Measurements from ENCODE around the gene SLC29A1.

Gene SLC29A1

GRCh38 chr6:44251576-44252524 is 28.5 kb downstream of the SLC29A1 start:
- DNase-seq: no peak

DNA sequence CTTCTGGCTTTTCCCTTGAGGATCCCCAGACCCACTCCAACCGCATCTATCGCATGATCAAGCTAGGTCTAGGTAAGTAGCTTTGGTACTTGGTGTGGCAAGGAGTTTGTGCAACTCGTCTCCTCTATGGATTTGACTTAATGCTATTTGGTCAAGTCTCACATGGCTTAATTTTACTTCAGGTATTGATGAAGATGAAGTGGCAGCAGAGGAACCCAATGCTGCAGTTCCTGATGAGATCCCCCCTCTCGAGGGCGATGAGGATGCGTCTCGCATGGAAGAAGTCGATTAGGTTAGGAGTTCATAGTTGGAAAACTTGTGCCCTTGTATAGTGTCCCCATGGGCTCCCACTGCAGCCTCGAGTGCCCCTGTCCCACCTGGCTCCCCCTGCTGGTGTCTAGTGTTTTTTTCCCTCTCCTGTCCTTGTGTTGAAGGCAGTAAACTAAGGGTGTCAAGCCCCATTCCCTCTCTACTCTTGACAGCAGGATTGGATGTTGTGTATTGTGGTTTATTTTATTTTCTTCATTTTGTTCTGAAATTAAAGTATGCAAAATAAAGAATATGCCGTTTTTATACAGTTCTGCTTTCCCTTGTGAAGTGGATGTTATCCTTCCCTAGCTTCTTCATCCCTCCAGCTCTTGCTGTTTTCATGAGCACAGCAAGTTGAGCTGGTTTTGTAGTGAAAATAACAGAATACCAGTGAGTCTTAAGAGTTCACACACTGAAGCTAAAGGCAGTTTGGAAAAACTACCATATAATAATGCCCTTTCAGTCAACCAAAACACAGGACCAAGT is 30.1 kb downstream of the SLC29A1 start:
- peak in 2 of 58 donors; percentile 16 to 26 for DNase-seq

DNA sequence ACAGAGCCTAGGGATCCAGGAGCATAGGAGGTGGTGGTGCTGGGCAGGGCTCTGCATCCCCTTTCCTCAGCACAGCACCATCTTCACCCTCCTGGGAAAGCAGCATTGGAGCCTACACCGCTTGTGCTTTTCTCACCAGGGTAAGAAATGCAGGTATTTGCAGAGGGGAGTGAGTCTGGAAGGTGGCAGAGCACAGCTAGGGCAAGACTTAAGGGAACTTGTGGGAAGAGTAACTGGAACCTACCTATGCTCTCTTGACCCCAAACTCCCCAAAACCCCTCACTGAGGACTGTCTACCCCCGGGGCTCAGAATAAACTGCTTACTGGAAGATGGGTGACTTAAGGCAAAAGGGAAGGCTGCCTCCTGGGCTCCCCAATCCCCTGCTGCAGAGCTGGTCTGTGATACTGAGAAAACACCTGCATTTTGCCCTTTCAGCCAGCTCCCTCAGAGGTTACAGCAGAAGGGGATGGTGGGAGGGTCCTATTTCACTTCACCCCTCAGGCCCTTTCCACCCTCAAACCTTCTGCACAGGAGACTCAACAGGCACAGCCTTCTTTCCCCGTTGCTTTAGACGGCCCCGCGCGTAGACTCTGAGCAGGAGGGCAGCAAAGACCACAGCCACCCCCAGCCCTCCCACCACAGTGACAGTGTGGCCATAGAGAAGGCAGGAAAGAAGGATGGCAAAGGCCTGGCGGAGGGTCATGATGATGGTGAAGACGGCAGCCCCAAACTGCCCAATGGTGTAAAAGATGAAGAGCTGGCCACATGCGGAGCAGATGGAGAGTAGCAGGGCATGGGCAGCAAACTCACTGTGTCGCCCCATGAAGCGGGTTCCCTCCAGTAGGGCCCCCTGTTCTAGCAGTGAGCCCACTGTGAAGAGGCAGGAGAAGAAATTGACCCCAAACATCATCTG is 31.1 kb downstream of the SLC29A1 start:
- DNase-seq: peak in 1 of 58 donors; percentile 58

- peak in 2 of 58 donors; percentile 34 to 54 for DNase-seq
Measured at GRCh38 chr6:44255105-44255808, 31.9 kb downstream of the SLC29A1 start.

GRCh38 chr6:44255871-44256774 is 32.7 kb downstream of the SLC29A1 start:
- DNase-seq: peak in 1 of 58 donors; percentile 61

DNA sequence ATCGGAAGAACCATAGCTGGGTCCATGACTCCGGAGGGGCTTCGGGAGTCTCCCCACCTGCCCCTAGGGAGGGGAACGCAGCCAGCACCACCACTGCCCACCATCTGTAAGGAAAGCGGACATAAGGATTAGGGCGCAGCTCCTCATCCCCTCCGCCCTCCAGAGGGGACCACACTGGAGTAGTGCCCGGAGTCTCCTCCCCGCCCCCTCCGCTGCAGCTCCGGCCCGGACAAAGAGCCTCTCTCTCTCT is 33.3 kb downstream of the SLC29A1 start:
- peak in 1 of 58 donors; percentile 90 for DNase-seq

GRCh38 chr6:44257025-44257752 is 33.8 kb downstream of the SLC29A1 start, which contains the start of gene SLC35B2:
SLC35B2 (minus strand) TSS chr6:44257528; CDS start chr6:44257410, 118 bp downstream.
- peak in 57 of 58 donors; percentile 18 to 94 (median 87) for DNase-seq

DNA sequence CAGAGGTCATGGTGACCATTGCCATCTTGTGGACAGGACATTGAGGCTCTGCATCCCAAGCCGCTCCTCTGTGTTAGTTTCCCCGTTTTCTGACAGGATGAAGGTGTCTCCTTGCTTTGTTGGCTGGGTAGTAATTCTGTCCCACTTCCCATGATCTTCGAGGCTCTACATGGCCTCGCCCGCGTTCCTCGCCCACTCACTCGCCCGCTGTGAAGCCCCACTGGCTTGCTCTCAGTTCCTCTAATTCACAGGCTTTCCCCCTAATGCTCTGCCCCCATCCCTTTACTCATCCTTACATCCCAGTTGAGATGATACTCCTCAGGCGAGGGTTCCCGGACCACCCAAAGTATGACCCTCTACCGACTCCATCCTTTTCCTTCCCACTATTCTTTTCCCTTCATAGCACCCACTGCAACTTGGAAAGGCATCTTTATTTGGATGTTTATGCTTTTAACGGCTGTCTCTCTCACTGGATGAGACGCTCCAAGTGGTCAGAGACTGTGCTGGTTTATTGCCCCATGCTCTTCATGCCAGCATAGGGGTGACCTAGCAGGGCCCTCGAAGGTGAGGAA is 34.4 kb downstream of the SLC29A1 start:
- peak in 1 of 58 donors; percentile 67 for DNase-seq

GRCh38 chr6:44258325-44258863 is 35.0 kb downstream of the SLC29A1 start:
- DNase-seq: no peak

GRCh38 chr6:44258921-44259320 is 35.5 kb downstream of the SLC29A1 start:
- DNase-seq: no peak

GRCh38 chr6:44260011-44260410 is 36.6 kb downstream of the SLC29A1 start:
- no peak for DNase-seq

GRCh38 chr6:44260451-44261297 is 37.3 kb downstream of the SLC29A1 start:
- no peak for DNase-seq

DNA sequence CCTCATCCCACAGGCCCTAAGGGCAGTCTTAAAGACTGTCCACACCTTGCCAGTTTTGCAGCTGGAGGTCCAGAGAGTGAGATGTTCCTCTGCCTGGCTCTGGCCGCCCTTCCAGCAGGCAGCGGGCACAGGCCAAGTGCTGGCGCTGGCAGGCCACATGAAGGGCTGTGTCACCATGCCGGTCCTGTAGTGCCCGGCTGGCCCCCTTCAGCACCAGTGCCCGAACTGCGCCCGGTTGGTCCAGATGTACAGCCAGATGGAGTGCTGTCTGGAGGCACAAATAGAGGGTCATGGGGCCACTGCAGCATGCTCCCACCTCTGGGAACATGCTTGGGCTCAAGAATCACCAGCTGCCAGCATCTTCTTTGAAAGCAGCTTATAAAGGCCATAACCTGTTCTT is 38.2 kb downstream of the SLC29A1 start:
- DNase-seq: no peak

- DNase-seq: no peak
Measured at GRCh38 chr6:44262467-44263353, 39.3 kb downstream of the SLC29A1 start.

DNA sequence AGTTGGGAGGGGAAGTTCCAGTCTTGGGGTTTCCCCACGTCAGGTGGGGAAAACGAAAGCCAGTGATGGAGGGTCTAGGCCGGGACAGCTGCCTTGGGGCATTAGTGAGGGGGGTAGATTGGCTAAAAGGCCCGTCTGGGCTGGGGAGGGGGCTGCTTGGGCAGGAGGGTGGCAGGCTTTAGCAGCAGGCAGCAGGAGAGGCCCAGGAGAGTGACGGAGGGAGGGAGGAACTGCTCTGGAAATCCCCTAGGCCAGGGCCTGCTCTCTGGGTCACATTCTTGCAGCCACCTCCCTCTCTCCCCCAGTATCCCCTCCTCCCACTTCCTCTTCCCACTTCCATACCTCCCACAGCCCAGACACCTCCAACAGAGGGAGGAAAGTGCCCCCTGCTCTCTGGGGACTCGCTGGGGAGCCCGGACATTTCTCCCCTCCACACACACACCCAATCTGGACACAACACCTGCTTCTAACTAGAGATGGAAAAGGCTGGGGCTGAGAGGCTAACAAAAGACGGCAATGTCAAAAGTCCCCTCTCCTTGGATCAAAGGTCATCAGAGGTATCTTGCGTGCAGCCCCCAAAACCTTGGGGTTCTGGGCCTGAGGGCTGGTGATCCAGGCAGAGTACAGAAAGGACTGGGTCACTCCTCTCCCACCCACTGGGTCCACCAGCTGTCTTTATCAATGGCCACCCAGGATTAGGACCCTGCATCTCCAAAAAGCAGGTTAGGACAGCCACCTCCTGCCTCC is 40.1 kb downstream of the SLC29A1 start:
- DNase-seq: no peak
